ENCODE results near the gene TIMM13.
A peak's percentile ranks its signal among the peaks of the same experiment; 100 is the strongest.

The TIMM13 gene

DNA sequence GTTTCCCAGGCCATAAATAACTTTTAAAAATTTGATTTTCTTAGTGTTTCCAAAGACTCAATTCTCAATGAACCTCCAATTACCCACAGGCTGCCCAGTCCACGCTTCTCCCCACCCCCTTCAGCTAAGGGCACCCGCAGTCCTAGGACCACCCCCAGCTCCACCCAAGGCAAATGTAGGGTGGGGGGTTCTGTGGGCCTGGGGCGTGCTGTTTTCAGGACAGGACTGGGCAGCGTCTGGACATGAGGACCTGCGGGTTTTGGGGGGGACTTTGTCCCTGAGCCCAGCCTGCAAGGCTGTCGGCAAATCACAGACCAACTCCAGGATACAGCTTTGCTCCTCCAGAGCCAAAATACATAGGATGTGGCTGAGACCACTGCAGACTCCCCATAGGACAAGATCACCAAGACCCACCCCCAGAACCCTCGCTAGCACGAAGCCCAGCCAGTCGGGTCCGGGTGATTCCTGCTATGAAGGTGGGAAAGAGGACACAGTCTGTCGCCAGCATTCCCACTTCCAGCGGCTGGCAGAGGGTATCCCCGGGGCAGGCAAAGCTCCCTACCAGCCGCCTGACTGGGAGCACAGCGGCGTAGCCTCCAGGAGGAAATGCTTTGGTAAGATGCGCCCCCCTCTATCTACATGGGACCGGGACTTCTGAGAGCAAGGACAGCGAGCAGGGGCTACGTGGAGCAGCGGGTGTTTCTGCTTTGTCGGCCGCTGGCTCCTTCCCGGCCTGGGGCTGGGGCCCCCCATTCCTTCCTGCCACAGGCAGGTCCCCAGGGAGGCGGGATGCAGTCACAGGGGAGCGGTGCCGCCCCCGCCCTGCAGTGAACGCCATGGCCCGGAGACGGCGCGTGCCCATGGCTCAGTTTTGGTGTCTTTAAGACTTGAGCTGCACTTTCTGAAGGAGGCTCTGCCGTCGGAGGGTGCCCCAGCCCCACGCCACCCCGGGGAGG lies 1.6 kb upstream of the TIMM13 start:
- Histone ChIP-seq H3K9me2 (replicated peaks; ENCODE audit: control insufficient read depth, low read length) (no peaks in the 10 kb centered on the region), H3K79me2 (ENCODE audit: control insufficient read depth, low read length) (peaks cover 33% of the 10 kb centered on the region), H4K20me1 (ENCODE audit: control insufficient read depth, insufficient read depth, low read depth, low read length) (no peaks in the 10 kb centered on the region), H3K4me1 (ENCODE audit: control insufficient read depth, low read length) (peaks cover 17% of the 10 kb centered on the region), H3K4me3 (ENCODE audit: low read length) (no peak overlapping the region), H3K27ac (ENCODE audit: low read depth, low read length) (no peak overlapping the region), H3F3A (ENCODE audit: control insufficient read depth, insufficient read depth) (peaks cover 10% of the 10 kb centered on the region), H3K4me2 (ENCODE audit: low read length) (no peak overlapping the region), H3K36me3 (ENCODE audit: control insufficient read depth, low read length) (peaks cover 59% of the 10 kb centered on the region), H3K9me3 (ENCODE audit: control insufficient read depth, insufficient read depth, low read length) (no peaks in the 10 kb centered on the region), H3K27me3 (ENCODE audit: control insufficient read depth, low read length) (no peaks in the 10 kb centered on the region)
- TF ChIP-seq, protein P1, sequence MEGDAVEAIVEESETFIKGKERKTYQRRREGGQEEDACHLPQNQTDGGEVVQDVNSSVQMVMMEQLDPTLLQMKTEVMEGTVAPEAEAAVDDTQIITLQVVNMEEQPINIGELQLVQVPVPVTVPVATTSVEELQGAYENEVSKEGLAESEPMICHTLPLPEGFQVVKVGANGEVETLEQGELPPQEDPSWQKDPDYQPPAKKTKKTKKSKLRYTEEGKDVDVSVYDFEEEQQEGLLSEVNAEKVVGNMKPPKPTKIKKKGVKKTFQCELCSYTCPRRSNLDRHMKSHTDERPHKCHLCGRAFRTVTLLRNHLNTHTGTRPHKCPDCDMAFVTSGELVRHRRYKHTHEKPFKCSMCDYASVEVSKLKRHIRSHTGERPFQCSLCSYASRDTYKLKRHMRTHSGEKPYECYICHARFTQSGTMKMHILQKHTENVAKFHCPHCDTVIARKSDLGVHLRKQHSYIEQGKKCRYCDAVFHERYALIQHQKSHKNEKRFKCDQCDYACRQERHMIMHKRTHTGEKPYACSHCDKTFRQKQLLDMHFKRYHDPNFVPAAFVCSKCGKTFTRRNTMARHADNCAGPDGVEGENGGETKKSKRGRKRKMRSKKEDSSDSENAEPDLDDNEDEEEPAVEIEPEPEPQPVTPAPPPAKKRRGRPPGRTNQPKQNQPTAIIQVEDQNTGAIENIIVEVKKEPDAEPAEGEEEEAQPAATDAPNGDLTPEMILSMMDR (IDR thresholded peaks at IDR 0.05; ENCODE audit: low read depth, low read length, poor library complexity, severe bottlenecking) = no peak
- TF ChIP-seq EZH2phosphoT487 (IDR thresholded peaks at IDR 0.05; ENCODE audit: borderline replicate concordance, low read length) = no peak

- Histone ChIP-seq H3K4me3 (ENCODE audit: low read length) (peak overlapping the region; percentile 96), H3K9me2 (replicated peaks; ENCODE audit: control insufficient read depth, low read length) (no peaks in the 10 kb centered on the region), H3F3A (ENCODE audit: control insufficient read depth, insufficient read depth) (peaks cover 10% of the 10 kb centered on the region), H3K27ac (ENCODE audit: low read depth, low read length) (no peak overlapping the region; the same call in 1 of the 2 replicates), H3K27me3 (ENCODE audit: control insufficient read depth, low read length) (no peaks in the 10 kb centered on the region), H3K79me2 (ENCODE audit: control insufficient read depth, low read length) (peaks cover 39% of the 10 kb centered on the region), H3K9me3 (ENCODE audit: control insufficient read depth, insufficient read depth, low read length) (no peaks in the 10 kb centered on the region), H3K4me2 (ENCODE audit: low read length) (peak overlapping the region; percentile 81), H4K20me1 (ENCODE audit: control insufficient read depth, insufficient read depth, low read depth, low read length) (no peaks in the 10 kb centered on the region), H3K36me3 (ENCODE audit: control insufficient read depth, low read length) (peaks cover 62% of the 10 kb centered on the region), H3K4me1 (ENCODE audit: control insufficient read depth, low read length) (peaks cover 17% of the 10 kb centered on the region)
- TF ChIP-seq, protein P1 (IDR thresholded peaks at IDR 0.05; ENCODE audit: low read depth, low read length, poor library complexity, severe bottlenecking) = no peak
- no peak for TF ChIP-seq EZH2phosphoT487 (IDR thresholded peaks at IDR 0.05; ENCODE audit: borderline replicate concordance, low read length)
Observed at GRCh38 chr19:2428321-2428690, 920 bp upstream of the TIMM13 start.

GRCh38 chr19:2426611-2427428 lies 566 bp downstream of the TIMM13 start:
- peaks cover 57% of the 10 kb centered on the region for H3K36me3 ChIP-seq (ENCODE audit: control insufficient read depth, low read length)
- no peak for TF ChIP-seq EZH2phosphoT487 (IDR thresholded peaks at IDR 0.05; ENCODE audit: borderline replicate concordance, low read length)
- TF ChIP-seq, protein P1 (IDR thresholded peaks at IDR 0.05; ENCODE audit: low read depth, low read length, poor library complexity, severe bottlenecking) = no peak
- H3K4me3 ChIP-seq (ENCODE audit: low read length) = peak overlapping the region; percentile 96
- peaks cover 10% of the 10 kb centered on the region for H3F3A ChIP-seq (ENCODE audit: control insufficient read depth, insufficient read depth)
- H3K4me2 ChIP-seq (ENCODE audit: low read length) = peak overlapping the region; percentile 81
- H3K27me3 ChIP-seq (ENCODE audit: control insufficient read depth, low read length) = no peaks in the 10 kb centered on the region
- peak overlapping the region; percentile 78 for H3K27ac ChIP-seq (ENCODE audit: low read depth, low read length)
- H3K4me1 ChIP-seq (ENCODE audit: control insufficient read depth, low read length) = peaks cover 17% of the 10 kb centered on the region
- no peaks in the 10 kb centered on the region for H3K9me3 ChIP-seq (ENCODE audit: control insufficient read depth, insufficient read depth, low read length)
- peaks cover 46% of the 10 kb centered on the region for H3K79me2 ChIP-seq (ENCODE audit: control insufficient read depth, low read length)
- H4K20me1 ChIP-seq (ENCODE audit: control insufficient read depth, insufficient read depth, low read depth, low read length) = no peaks in the 10 kb centered on the region
- H3K9me2 ChIP-seq (replicated peaks; ENCODE audit: control insufficient read depth, low read length) = no peaks in the 10 kb centered on the region

Measured in DOHH2 (cell line).